GM23338 (cell line): Measurements from ENCODE around the gene TSHZ2. TPM values are rescaled to one million over a fixed set of nuclear protein-coding genes. Genes with fewer than 3 reads are reported as not detected.

Experiments
- ATAC-seq: fragments of 200-7000 bp; cut with Tn5 transposase; 3 replicates; pipeline ENCODE4 v1.9.1; 2020
- DNase-seq: peaks from one replicate; pipeline ENCODE4 v3.0.0-alpha.2; 2015; ENCODE audit warnings: low spot score
- H2AFZ ChIP-seq: fragments of 200-600 bp; sonication (generic); 2 replicates; pipeline ENCODE4 v1.8.0; 2016; ENCODE audit warnings: antibody characterized with exemption, mild to moderate bottlenecking, moderate library complexity
- H3F3A ChIP-seq: fragments of 200-600 bp; sonication (generic); replicated peaks from 2 replicates; pipeline ENCODE4 v1.8.0; 2017; ENCODE audit warnings: antibody characterized with exemption, mixed run types, low read depth
- H3K27ac ChIP-seq: fragments of 200-600 bp; sonication (generic); 2 replicates; pipeline ENCODE4 v1.6.1; 2016; ENCODE audit warnings: low read depth
- H3K27me3 ChIP-seq: fragments of 200-600 bp; sonication (generic); 2 replicates; pipeline ENCODE4 v1.8.0; 2016; ENCODE audit warnings: mild to moderate bottlenecking, mixed run types, moderate library complexity; ENCODE audit not compliant: insufficient read depth
- H3K36me3 ChIP-seq: fragments of 200-600 bp; sonication (generic); 2 replicates; pipeline ENCODE4 v1.8.0; 2016; ENCODE audit warnings: mild to moderate bottlenecking; ENCODE audit not compliant: insufficient read depth
- H3K4me1 ChIP-seq: fragments of 200-600 bp; sonication (generic); 2 replicates; pipeline ENCODE4 v1.8.0; 2016; ENCODE audit warnings: mild to moderate bottlenecking, moderate library complexity; ENCODE audit not compliant: insufficient read depth
- H3K4me2 ChIP-seq: fragments of 200-600 bp; sonication (generic); 2 replicates; pipeline ENCODE4 v1.7.1; 2017; ENCODE audit warnings: mixed run types
- H3K4me3 ChIP-seq: fragments of 200-600 bp; sonication (generic); 2 replicates; pipeline ENCODE4 v1.6.1; 2016; ENCODE audit warnings: mixed run types
- H3K79me2 ChIP-seq: fragments of 200-600 bp; sonication (generic); replicated peaks from 2 replicates; pipeline ENCODE4 v1.8.0; 2017; ENCODE audit warnings: mild to moderate bottlenecking; ENCODE audit not compliant: insufficient read depth
- H3K9me2 ChIP-seq: fragments of 200-600 bp; sonication (generic); 2 replicates; pipeline ENCODE4 v1.8.0; 2017; ENCODE audit not compliant: insufficient read depth
- H4K20me1 ChIP-seq: fragments of 200-600 bp; sonication (generic); replicated peaks from 2 replicates; pipeline ENCODE4 v1.8.0; 2017; ENCODE audit warnings: mild to moderate bottlenecking; ENCODE audit not compliant: insufficient read depth
- H3K27ac Mint-ChIP-seq: 2 replicates; pipeline ENCODE4 v1.8.0; 2020; ENCODE audit warnings: inconsistent platforms, mild to moderate bottlenecking, moderate library complexity, mixed read lengths
- H3K27me3 Mint-ChIP-seq: 3 replicates; pipeline ENCODE4 v1.8.0; 2022; ENCODE audit warnings: low read depth, mild to moderate bottlenecking, moderate library complexity, mixed read lengths, inconsistent platforms; ENCODE audit not compliant: insufficient read depth, poor library complexity
- H3K36me3 Mint-ChIP-seq: 3 replicates; pipeline ENCODE4 v1.8.0; 2021; ENCODE audit warnings: low read depth, mild to moderate bottlenecking, inconsistent platforms, moderate library complexity, mixed read lengths
- H3K4me1 Mint-ChIP-seq: 3 replicates; pipeline ENCODE4 v1.8.0; 2020; ENCODE audit warnings: mild to moderate bottlenecking, inconsistent platforms, mixed read lengths
- H3K4me3 Mint-ChIP-seq: 3 replicates; pipeline ENCODE4 v1.8.0; 2021; ENCODE audit warnings: moderate library complexity, mild to moderate bottlenecking, inconsistent platforms, mixed read lengths
- H3K9me3 Mint-ChIP-seq: 3 replicates; pipeline ENCODE4 v1.8.0; 2020; ENCODE audit warnings: moderate library complexity, mild to moderate bottlenecking, inconsistent platforms, mixed read lengths
- EZH2 ChIP-seq: fragments of 200-600 bp; sonication (generic); IDR thresholded peaks from one replicate; pipeline ENCODE4 v1.8.0; 2017; ENCODE audit warnings: antibody characterized with exemption, mild to moderate bottlenecking, low read depth; ENCODE audit not compliant: unreplicated experiment
- EZH2phosphoT487 ChIP-seq: fragments of 200-600 bp; sonication (generic); IDR thresholded peaks from one replicate; pipeline ENCODE4 v1.8.1; 2018; ENCODE audit warnings: antibody characterized with exemption; ENCODE audit not compliant: unreplicated experiment
- POLR2AphosphoS5 ChIP-seq: IDR thresholded peaks from 2 replicates; pipeline ENCODE4 v1.6.1; 2016; ENCODE audit warnings: antibody characterized with exemption, low read depth
- STAT1 ChIP-seq: IDR thresholded peaks from one replicate; pipeline ENCODE4 v1.6.1; 2016; ENCODE audit warnings: antibody characterized with exemption; ENCODE audit not compliant: unreplicated experiment
- ZNF114 ChIP-seq: fragments of 250-450 bp; sonication (Bioruptor Pico); IDR thresholded peaks from 2 replicates; pipeline ENCODE4 v1.5.0; 2020; ENCODE audit warnings: mild to moderate bottlenecking, moderate library complexity
- ZNF331 ChIP-seq: fragments of 250-450 bp; sonication (Bioruptor Pico); IDR thresholded peaks from 2 replicates; pipeline ENCODE4 v1.5.0; 2020; ENCODE audit warnings: low read depth, mild to moderate bottlenecking, moderate library complexity
- polyA plus RNA-seq: library from polyadenylated mRNA; unstranded; fragments of >200 nt; fragmentation: Nextera tagmentation; extraction: Ambion mirVana; gene quantifications from 2 replicates; pipeline ENCODE4 v1.2.1, GENCODE V29; 2016
- total RNA-seq: library from RNA; depleted of rRNA; stranded (reverse); fragments of >200 nt; shearing (Covaris generic); gene quantifications from 2 replicates; pipeline ENCODE4 v1.2.3, GENCODE V29; 2014
- TF ChIP-seq, protein P1 (sequence below): fragments of 250-450 bp; sonication (Bioruptor Pico); IDR thresholded peaks from 2 replicates; pipeline ENCODE4 v1.5.0; 2020; ENCODE audit warnings: mild to moderate bottlenecking, moderate library complexity
- TF ChIP-seq, protein P2 (sequence below): IDR thresholded peaks from 2 replicates; pipeline ENCODE4 v1.6.1; 2016; ENCODE audit warnings: antibody characterized with exemption

Gene TSHZ2
- total and polyA plus RNA-seq, 2 experiments from 2014 or later, result 0.49 to 1.3 TPM

DNA sequence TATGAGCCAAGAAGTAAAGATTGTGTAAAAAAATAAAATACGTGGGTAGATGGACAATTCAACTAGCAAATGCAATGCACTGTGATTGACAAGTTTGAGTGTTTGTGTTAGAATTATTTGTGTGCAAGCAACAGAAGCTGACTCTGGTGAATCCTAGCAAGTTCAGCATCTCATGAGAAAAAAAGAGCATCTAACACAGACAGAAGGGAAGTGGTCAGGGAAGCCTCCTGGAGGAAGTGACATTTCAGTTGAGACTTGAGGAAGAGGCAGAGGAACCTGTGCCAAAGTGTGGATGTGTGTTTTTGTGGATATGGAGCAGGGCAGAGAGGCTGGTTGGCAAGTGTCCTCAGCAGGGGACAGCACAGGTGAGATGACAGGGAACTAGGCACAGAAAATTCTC is 372.7 kb downstream of the TSHZ2 start (continued):
- TF ChIP-seq, protein P1, sequence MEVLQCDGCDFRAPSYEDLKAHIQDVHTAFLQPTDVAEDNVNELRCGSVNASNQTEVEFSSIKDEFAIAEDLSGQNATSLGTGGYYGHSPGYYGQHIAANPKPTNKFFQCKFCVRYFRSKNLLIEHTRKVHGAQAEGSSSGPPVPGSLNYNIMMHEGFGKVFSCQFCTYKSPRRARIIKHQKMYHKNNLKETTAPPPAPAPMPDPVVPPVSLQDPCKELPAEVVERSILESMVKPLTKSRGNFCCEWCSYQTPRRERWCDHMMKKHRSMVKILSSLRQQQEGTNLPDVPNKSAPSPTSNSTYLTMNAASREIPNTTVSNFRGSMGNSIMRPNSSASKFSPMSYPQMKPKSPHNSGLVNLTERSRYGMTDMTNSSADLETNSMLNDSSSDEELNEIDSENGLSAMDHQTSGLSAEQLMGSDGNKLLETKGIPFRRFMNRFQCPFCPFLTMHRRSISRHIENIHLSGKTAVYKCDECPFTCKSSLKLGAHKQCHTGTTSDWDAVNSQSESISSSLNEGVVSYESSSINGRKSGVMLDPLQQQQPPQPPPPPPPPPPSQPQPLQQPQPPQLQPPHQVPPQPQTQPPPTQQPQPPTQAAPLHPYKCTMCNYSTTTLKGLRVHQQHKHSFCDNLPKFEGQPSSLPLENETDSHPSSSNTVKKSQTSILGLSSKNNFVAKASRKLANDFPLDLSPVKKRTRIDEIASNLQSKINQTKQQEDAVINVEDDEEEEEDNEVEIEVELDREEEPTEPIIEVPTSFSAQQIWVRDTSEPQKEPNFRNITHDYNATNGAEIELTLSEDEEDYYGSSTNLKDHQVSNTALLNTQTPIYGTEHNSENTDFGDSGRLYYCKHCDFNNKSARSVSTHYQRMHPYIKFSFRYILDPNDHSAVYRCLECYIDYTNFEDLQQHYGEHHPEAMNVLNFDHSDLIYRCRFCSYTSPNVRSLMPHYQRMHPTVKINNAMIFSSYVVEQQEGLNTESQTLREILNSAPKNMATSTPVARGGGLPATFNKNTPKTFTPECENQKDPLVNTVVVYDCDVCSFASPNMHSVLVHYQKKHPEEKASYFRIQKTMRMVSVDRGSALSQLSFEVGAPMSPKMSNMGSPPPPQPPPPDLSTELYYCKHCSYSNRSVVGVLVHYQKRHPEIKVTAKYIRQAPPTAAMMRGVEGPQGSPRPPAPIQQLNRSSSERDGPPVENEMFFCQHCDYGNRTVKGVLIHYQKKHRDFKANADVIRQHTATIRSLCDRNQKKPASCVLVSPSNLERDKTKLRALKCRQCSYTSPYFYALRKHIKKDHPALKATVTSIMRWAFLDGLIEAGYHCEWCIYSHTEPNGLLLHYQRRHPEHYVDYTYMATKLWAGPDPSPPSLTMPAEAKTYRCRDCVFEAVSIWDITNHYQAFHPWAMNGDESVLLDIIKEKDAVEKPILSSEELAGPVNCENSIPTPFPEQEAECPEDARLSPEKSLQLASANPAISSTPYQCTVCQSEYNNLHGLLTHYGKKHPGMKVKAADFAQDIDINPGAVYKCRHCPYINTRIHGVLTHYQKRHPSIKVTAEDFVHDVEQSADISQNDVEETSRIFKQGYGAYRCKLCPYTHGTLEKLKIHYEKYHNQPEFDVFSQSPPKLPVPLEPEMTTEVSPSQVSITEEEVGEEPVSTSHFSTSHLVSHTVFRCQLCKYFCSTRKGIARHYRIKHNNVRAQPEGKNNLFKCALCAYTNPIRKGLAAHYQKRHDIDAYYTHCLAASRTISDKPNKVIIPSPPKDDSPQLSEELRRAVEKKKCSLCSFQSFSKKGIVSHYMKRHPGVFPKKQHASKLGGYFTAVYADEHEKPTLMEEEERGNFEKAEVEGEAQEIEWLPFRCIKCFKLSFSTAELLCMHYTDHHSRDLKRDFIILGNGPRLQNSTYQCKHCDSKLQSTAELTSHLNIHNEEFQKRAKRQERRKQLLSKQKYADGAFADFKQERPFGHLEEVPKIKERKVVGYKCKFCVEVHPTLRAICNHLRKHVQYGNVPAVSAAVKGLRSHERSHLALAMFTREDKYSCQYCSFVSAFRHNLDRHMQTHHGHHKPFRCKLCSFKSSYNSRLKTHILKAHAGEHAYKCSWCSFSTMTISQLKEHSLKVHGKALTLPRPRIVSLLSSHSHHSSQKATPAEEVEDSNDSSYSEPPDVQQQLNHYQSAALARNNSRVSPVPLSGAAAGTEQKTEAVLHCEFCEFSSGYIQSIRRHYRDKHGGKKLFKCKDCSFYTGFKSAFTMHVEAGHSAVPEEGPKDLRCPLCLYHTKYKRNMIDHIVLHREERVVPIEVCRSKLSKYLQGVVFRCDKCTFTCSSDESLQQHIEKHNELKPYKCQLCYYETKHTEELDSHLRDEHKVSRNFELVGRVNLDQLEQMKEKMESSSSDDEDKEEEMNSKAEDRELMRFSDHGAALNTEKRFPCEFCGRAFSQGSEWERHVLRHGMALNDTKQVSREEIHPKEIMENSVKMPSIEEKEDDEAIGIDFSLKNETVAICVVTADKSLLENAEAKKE, result no peak
- TF ChIP-seq POLR2AphosphoS5, result no peak
- TF ChIP-seq EZH2phosphoT487, result no peak
- no peak for TF ChIP-seq EZH2
- no peak for TF ChIP-seq STAT1

DNA sequence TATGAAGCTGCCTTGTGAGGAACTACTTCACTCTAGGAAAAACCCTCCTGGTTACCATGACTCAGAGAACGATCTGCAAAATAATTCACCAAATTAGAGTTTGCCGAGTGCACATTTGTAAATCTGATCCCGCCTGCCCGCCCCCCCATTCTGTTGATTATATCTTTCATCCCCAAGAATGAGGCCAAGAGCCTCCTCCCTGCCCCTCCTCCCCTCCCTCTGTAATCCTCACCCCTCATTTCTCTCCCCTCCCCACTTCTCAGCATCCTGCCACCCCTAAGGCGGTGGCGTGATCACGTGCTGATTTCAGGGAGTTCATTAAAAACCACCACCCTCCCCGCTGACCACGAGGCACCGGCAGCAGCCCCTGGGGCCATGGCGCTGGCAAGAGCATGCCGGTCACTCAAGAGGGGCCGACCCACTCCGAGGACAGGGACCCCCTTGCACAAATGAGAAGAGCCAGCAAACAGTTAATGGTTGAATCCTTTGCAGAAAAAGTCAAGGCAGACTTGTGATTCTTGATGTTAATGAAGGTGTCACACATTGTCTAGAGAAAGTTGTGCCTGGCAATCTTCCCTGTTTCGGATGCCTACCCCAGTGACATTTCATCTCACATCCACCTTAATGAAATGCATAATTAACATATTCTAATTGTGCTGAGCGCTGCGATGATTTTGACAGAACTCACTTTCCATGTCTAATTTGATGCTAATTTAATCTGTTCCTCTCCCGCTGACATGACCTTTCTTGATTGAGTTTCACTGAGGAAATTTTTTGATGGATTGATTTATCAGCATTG is 373.6 kb downstream of the TSHZ2 start:
- Mint-ChIP-seq H3K27ac (no peak overlapping the region), H3K9me3 (no peaks in the 10 kb centered on the region; the same call in 2 of the 3 replicates), H3K4me1 (peaks cover 6% of the 10 kb centered on the region), H3K4me3 (no peak overlapping the region), H3K36me3 (no peaks in the 10 kb centered on the region), H3K27me3 (no peaks in the 10 kb centered on the region)
- no peak overlapping the region for H2AFZ ChIP-seq
- H3K27ac ChIP-seq, result no peak overlapping the region
- H3K4me2 ChIP-seq, result no peak overlapping the region
- no peaks in the 10 kb centered on the region for H3K4me1 ChIP-seq
- H3K27me3 ChIP-seq, result no peaks in the 10 kb centered on the region
- H3K36me3 ChIP-seq, result no peaks in the 10 kb centered on the region
- DNase-seq, result no peak
- H3K9me2 ChIP-seq, result no peaks in the 10 kb centered on the region; the same call in 1 of the 2 replicates
- ATAC-seq, result no peak
- H3F3A ChIP-seq, result no peaks in the 10 kb centered on the region
- H3K4me3 ChIP-seq, result no peak overlapping the region
- H3K79me2 ChIP-seq, result no peaks in the 10 kb centered on the region
- no peaks in the 10 kb centered on the region for H4K20me1 ChIP-seq
- TF ChIP-seq, protein P2, sequence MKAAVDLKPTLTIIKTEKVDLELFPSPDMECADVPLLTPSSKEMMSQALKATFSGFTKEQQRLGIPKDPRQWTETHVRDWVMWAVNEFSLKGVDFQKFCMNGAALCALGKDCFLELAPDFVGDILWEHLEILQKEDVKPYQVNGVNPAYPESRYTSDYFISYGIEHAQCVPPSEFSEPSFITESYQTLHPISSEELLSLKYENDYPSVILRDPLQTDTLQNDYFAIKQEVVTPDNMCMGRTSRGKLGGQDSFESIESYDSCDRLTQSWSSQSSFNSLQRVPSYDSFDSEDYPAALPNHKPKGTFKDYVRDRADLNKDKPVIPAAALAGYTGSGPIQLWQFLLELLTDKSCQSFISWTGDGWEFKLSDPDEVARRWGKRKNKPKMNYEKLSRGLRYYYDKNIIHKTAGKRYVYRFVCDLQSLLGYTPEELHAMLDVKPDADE, result no peak
- no peak for TF ChIP-seq ZNF331
- no peak for TF ChIP-seq ZNF114 (CRISPR knock-in tag)
- TF ChIP-seq POLR2AphosphoS5, result no peak
- TF ChIP-seq EZH2, result no peak
